ENCODE data around the gene FDXACB1. TPM values are rescaled to one million over a fixed set of nuclear protein-coding genes. Genes with fewer than 3 reads are reported as not detected.

Gene FDXACB1, protein sequence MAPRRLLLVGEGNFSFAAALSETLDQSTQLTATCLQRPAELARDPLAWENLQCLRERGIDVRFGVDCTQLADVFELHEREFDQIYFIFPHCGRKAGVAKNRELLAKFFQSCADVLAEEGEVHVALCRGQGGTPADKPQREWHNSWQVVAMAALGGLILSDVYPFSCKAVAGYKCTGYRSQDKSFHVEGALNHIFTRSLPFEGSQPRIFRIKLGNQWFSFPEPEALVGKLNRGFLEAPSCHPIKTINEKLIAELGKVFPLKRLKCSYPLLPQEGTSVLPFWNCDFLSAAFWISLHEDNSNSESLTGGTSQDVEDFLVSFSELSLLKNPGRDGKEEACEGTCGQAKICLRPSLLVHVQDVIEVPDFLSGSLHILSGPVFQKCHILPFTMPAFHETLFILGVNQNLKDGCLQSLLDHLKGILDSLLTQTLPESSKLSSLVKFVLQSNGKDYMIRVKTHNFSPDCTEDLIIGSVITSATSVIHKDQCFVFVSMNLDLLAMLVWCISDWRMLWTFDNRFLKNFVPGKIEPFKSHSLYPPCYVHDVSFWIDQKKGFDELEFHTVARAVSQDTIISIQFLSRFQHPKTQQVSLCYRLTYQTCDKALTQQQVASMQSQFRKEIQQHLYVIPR
- total RNA-seq (ENCODE audit: unreplicated experiment): 1.6 TPM
- long read RNA-seq, partial matches to known transcripts: 0 of 2 reads
- long read RNA-seq, other reads (novel, unspliced or antisense): 0 of 2 reads

- no peaks in the 10 kb centered on the region for H3K9me3 Mint-ChIP-seq (ENCODE audit: unreplicated experiment)
- peaks cover 7% of the 10 kb centered on the region for H3K4me1 Mint-ChIP-seq (ENCODE audit: low read depth, unreplicated experiment)
- peak; percentile 98 for TF ChIP-seq CTCF (IDR thresholded peaks at IDR 0.05; ENCODE audit: partially characterized antibody, unreplicated experiment)
- H3K27ac Mint-ChIP-seq (ENCODE audit: unreplicated experiment): peak within 1 kb of the TSS; percentile 98
- peak; percentile 96 for DNase-seq
- peak within 1 kb of the TSS; percentile 90 for H3K4me3 Mint-ChIP-seq (ENCODE audit: unreplicated experiment)
- no peaks in the 10 kb centered on the region for H3K36me3 Mint-ChIP-seq (ENCODE audit: unreplicated experiment)
- peaks cover 6% of the 10 kb centered on the region for H3K27me3 Mint-ChIP-seq (ENCODE audit: unreplicated experiment)
Observed at GRCh38 chr11:111878849-111879636, at the start of gene FDXACB1, which contains the start of gene CFAP68. TSS of gene FDXACB1 (minus strand) at chr11:111879165. CDS start at chr11:111879132, 33 bp downstream. TSS of gene CFAP68 (plus strand) at chr11:111879541. CDS start at chr11:111879561, 20 bp downstream.

- no peak for TF ChIP-seq CTCF (IDR thresholded peaks at IDR 0.05; ENCODE audit: partially characterized antibody, unreplicated experiment)
- peaks cover 2% of the 10 kb centered on the region for H3K9me3 Mint-ChIP-seq (ENCODE audit: unreplicated experiment)
- peaks cover 2% of the 10 kb centered on the region for H3K27me3 Mint-ChIP-seq (ENCODE audit: unreplicated experiment)
- H3K27ac Mint-ChIP-seq (ENCODE audit: unreplicated experiment): peak overlapping the region; percentile 68
- H3K4me1 Mint-ChIP-seq (ENCODE audit: low read depth, unreplicated experiment): peaks cover 10% of the 10 kb centered on the region
- DNase-seq: peak; percentile 98
- no peaks in the 10 kb centered on the region for H3K36me3 Mint-ChIP-seq (ENCODE audit: unreplicated experiment)
- peak overlapping the region; percentile 83 for H3K4me3 Mint-ChIP-seq (ENCODE audit: unreplicated experiment)
Observed at GRCh38 chr11:111926505-111927391, 47.8 kb upstream of the FDXACB1 start.

GRCh38 chr11:111925953-111926352 lies 47.0 kb upstream of the FDXACB1 start:
- H3K9me3 Mint-ChIP-seq (ENCODE audit: unreplicated experiment): peaks cover 2% of the 10 kb centered on the region
- peaks cover 2% of the 10 kb centered on the region for H3K27me3 Mint-ChIP-seq (ENCODE audit: unreplicated experiment)
- DNase-seq: no peak
- no peak overlapping the region for H3K4me3 Mint-ChIP-seq (ENCODE audit: unreplicated experiment)
- no peaks in the 10 kb centered on the region for H3K36me3 Mint-ChIP-seq (ENCODE audit: unreplicated experiment)
- H3K4me1 Mint-ChIP-seq (ENCODE audit: low read depth, unreplicated experiment): peaks cover 10% of the 10 kb centered on the region
- TF ChIP-seq CTCF (IDR thresholded peaks at IDR 0.05; ENCODE audit: partially characterized antibody, unreplicated experiment): no peak
- no peak overlapping the region for H3K27ac Mint-ChIP-seq (ENCODE audit: unreplicated experiment)

- Mint-ChIP-seq H3K27me3 (ENCODE audit: unreplicated experiment) (peaks cover 2% of the 10 kb centered on the region), H3K4me1 (ENCODE audit: low read depth, unreplicated experiment) (peaks cover 10% of the 10 kb centered on the region)
- no peak for TF ChIP-seq CTCF (IDR thresholded peaks at IDR 0.05; ENCODE audit: partially characterized antibody, unreplicated experiment)
Observed at GRCh38 chr11:111923951-111924350, 45.0 kb upstream of the FDXACB1 start.

More at GRCh38 chr11:111923951-111924350, 45.0 kb upstream of the FDXACB1 start:
- DNase-seq: no peak
- Mint-ChIP-seq H3K27ac (ENCODE audit: unreplicated experiment) (no peak overlapping the region), H3K36me3 (ENCODE audit: unreplicated experiment) (no peaks in the 10 kb centered on the region), H3K4me3 (ENCODE audit: unreplicated experiment) (no peak overlapping the region), H3K9me3 (ENCODE audit: unreplicated experiment) (peaks cover 2% of the 10 kb centered on the region)

Data from glutamatergic neuron (in vitro differentiated cells).